Measurements from ENCODE around the gene SLC15A3. TPM values are rescaled to one million over a fixed set of nuclear protein-coding genes. Genes with fewer than 3 reads are reported as not detected.

The SLC15A3 gene
- total RNA-seq, 1 experiment from 2014 or later, result 5.5 TPM

GRCh38 chr11:60948250-60948649 lies 3.7 kb downstream of the SLC15A3 start:
- TF ChIP-seq EZH2 (IDR thresholded peaks at IDR 0.05; ENCODE audit: low read depth), result no peak
- TF ChIP-seq CTCF (conservative IDR thresholded peaks at IDR 0.05), result no peak
- no peaks in the 10 kb centered on the region for H3K9me3 ChIP-seq (ENCODE audit: insufficient read depth, low read depth)
- H3F3A ChIP-seq (ENCODE audit: insufficient read depth, low read depth), result peaks cover 10% of the 10 kb centered on the region; the same call in 1 of the 2 replicates
- H3K4me1 ChIP-seq (replicated peaks; ENCODE audit: insufficient read depth), result peaks cover 6% of the 10 kb centered on the region
- CTCF ChIA-PET, result no interaction called here
- H3K9me2 ChIP-seq (ENCODE audit: insufficient read depth), result no peaks in the 10 kb centered on the region
- no peaks in the 10 kb centered on the region for H3K36me3 ChIP-seq (ENCODE audit: low read depth)
- no peak overlapping the region for H3K27ac ChIP-seq
- no peaks in the 10 kb centered on the region for H3K79me2 ChIP-seq (ENCODE audit: low read depth)
- no TSS peak for BruUV-seq (replicated peaks)
- H3K4me2 ChIP-seq, result no peak overlapping the region
- no peak for DNase-seq
- no peaks in the 10 kb centered on the region for H3K27me3 ChIP-seq (ENCODE audit: insufficient read depth, low read depth)
- H3K4me3 ChIP-seq, result no peak overlapping the region
- intact Hi-C loops (cut with micrococcal nuclease; ENCODE audit: unreplicated experiment), result no loop called here
- H2AFZ ChIP-seq, result no peak overlapping the region
- H4K20me1 ChIP-seq (ENCODE audit: insufficient read depth), result no peaks in the 10 kb centered on the region
- POLR2A ChIA-PET (ENCODE audit: unreplicated experiment), result interaction anchor here (0.6 kb wide), 1 partner anchor 42 kb away, joined by 4 read pairs; no protein-coding TSS in a partner anchor

- BruUV-seq (replicated peaks), result no TSS peak
- Histone ChIP-seq H3K27me3 (ENCODE audit: insufficient read depth, low read depth) (no peaks in the 10 kb centered on the region), H3F3A (ENCODE audit: insufficient read depth, low read depth) (peaks cover 16% of the 10 kb centered on the region), H3K36me3 (ENCODE audit: low read depth) (no peaks in the 10 kb centered on the region), H3K4me3 (no peak overlapping the region), H4K20me1 (ENCODE audit: insufficient read depth) (no peaks in the 10 kb centered on the region), H3K9me2 (ENCODE audit: insufficient read depth) (no peaks in the 10 kb centered on the region), H2AFZ (no peak overlapping the region), H3K27ac (no peak overlapping the region), H3K4me1 (replicated peaks; ENCODE audit: insufficient read depth) (peaks cover 12% of the 10 kb centered on the region), H3K79me2 (ENCODE audit: low read depth) (no peaks in the 10 kb centered on the region), H3K9me3 (ENCODE audit: insufficient read depth, low read depth) (no peaks in the 10 kb centered on the region), H3K4me2 (no peak overlapping the region)
- intact Hi-C loops (cut with micrococcal nuclease; ENCODE audit: unreplicated experiment), result no loop called here
- ChIA-PET CTCF (no interaction called here), POLR2A (ENCODE audit: unreplicated experiment) (interaction anchor here (0.6 kb wide), 1 partner anchor 42 kb away, joined by 4 read pairs; no protein-coding TSS in a partner anchor)
- TF ChIP-seq EZH2 (IDR thresholded peaks at IDR 0.05; ENCODE audit: low read depth), result no peak
- no peak for TF ChIP-seq CTCF (conservative IDR thresholded peaks at IDR 0.05)
- DNase-seq, result no peak
Measured at GRCh38 chr11:60947700-60948099, 4.3 kb downstream of the SLC15A3 start.

GRCh38 chr11:60946601-60947264 lies 5.2 kb downstream of the SLC15A3 start:
- ChIA-PET POLR2A (ENCODE audit: unreplicated experiment) (no interaction called here), CTCF (no interaction called here)
- no peak overlapping the region for H2AFZ ChIP-seq
- peaks cover 21% of the 10 kb centered on the region for H3K4me1 ChIP-seq (replicated peaks; ENCODE audit: insufficient read depth)
- H3K27me3 ChIP-seq (ENCODE audit: insufficient read depth, low read depth), result no peaks in the 10 kb centered on the region
- TF ChIP-seq EZH2 (IDR thresholded peaks at IDR 0.05; ENCODE audit: low read depth), result no peak
- no peak for TF ChIP-seq CTCF (conservative IDR thresholded peaks at IDR 0.05)
- no peak overlapping the region for H3K4me2 ChIP-seq
- H3F3A ChIP-seq (ENCODE audit: insufficient read depth, low read depth), result peaks cover 21% of the 10 kb centered on the region
- intact Hi-C loops (cut with micrococcal nuclease; ENCODE audit: unreplicated experiment), result no loop called here
- H3K79me2 ChIP-seq (ENCODE audit: low read depth), result no peaks in the 10 kb centered on the region
- H3K36me3 ChIP-seq (ENCODE audit: low read depth), result no peaks in the 10 kb centered on the region
- H3K4me3 ChIP-seq, result no peak overlapping the region
- no peak overlapping the region for H3K27ac ChIP-seq
- no peaks in the 10 kb centered on the region for H4K20me1 ChIP-seq (ENCODE audit: insufficient read depth)
- no peak for DNase-seq
- no TSS peak for BruUV-seq (replicated peaks)
- H3K9me3 ChIP-seq (ENCODE audit: insufficient read depth, low read depth), result no peaks in the 10 kb centered on the region
- H3K9me2 ChIP-seq (ENCODE audit: insufficient read depth), result no peaks in the 10 kb centered on the region

All from PC-9 (cell line).